Measurements from ENCODE around the gene RELB.

RELB gene

GRCh38 chr19:45086480-45086879 is 85.2 kb downstream of the RELB start:
- peaks cover 21% of the 10 kb centered on the region for H3K36me3 ChIP-seq (ENCODE audit: control insufficient read depth, insufficient read depth, low read length)
- TF ChIP-seq CTCF (IDR thresholded peaks at IDR 0.05; ENCODE audit: insufficient read depth, low read length, poor library complexity, severe bottlenecking), result no peak
- no peaks in the 10 kb centered on the region for H3K27me3 ChIP-seq (replicated peaks; ENCODE audit: control insufficient read depth, insufficient read depth, low read length)
- no peak overlapping the region for H3K4me3 ChIP-seq (replicated peaks; ENCODE audit: low read depth, low read length)
- DNase-seq (ENCODE audit: extremely low read depth, insufficient read length), result no peak

- TF ChIP-seq CTCF (IDR thresholded peaks at IDR 0.05; ENCODE audit: insufficient read depth, low read length, poor library complexity, severe bottlenecking), result no peak
- peaks cover 18% of the 10 kb centered on the region for H3K36me3 ChIP-seq (ENCODE audit: control insufficient read depth, insufficient read depth, low read length)
Measured at GRCh38 chr19:45087531-45087930, 86.3 kb downstream of the RELB start.

More at GRCh38 chr19:45087531-45087930, 86.3 kb downstream of the RELB start:
- DNase-seq (ENCODE audit: extremely low read depth, insufficient read length), result no peak
- Histone ChIP-seq H3K27me3 (replicated peaks; ENCODE audit: control insufficient read depth, insufficient read depth, low read length) (no peaks in the 10 kb centered on the region), H3K4me3 (replicated peaks; ENCODE audit: low read depth, low read length) (no peak overlapping the region)
